Glomerular endothelial cell (primary cell): ENCODE results near the gene LRP8. TPM values are rescaled to one million over a fixed set of nuclear protein-coding genes. Genes with fewer than 3 reads are reported as not detected.

Experiments used
- DNase-seq: peaks from one replicate; pipeline ENCODE4 v3.0.0-alpha.2; 2011; ENCODE audit warnings: low read depth, low spot score; ENCODE audit errors: extremely low read depth
- total RNA-seq: library from RNA; depleted of rRNA; stranded (reverse); fragments of >200 nt; gene quantifications from 2 replicates; pipeline ENCODE4 v1.2.3, GENCODE V29; 2015

LRP8 gene
- 18.2 and 27.5 TPM in 2 replicates for total RNA-seq

DNA sequence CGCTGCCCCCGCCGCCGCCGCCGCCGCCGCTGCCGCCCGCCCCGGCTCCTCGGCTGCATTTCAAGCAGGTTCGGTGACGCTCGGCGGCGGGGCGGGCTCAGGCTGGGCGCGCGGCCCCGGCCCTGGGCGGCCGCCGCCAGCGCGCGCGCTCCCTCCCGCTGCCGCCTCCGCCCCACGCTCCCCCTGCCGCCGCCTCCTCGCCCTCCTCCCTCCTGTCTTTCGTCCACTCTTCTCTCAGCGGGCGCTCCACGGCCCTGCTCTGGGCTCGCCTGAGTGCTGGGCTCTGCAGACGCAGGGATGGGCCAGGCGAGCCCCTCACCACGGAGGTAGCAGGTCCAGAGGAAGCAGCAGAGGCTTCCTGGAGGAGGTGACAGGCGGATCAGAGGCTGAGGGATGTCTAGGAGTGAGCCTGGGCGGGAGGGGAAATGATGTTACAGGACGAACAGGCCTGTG, at the start of gene LRP8:
LRP8 (minus strand) TSS at position 62 of the 453 bp plus-strand sequence. CDS start 158 bp downstream, outside the sequence.
- DNase-seq: no peak

DNA sequence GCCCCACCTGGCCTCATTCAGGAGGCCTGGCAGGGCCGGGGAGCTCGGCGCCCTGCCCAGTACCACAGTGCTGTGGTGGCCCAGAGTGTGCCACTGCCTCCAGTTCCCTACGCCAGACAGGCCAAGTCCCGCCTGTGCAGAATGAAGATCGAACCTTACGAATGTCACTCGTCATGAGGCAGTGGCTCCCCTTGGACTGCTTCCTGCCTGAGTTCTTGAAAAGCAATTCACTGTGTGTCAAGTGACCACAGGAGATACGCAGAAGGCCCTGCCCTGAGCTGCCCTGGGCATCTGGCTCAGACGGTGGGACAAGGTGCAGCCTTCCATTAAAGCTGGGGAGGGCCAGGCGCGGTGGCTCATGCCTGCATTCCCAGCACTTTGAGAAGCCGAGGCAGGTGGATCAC, 49.6 kb upstream of the LRP8 start:
- DNase-seq: no peak

DNA sequence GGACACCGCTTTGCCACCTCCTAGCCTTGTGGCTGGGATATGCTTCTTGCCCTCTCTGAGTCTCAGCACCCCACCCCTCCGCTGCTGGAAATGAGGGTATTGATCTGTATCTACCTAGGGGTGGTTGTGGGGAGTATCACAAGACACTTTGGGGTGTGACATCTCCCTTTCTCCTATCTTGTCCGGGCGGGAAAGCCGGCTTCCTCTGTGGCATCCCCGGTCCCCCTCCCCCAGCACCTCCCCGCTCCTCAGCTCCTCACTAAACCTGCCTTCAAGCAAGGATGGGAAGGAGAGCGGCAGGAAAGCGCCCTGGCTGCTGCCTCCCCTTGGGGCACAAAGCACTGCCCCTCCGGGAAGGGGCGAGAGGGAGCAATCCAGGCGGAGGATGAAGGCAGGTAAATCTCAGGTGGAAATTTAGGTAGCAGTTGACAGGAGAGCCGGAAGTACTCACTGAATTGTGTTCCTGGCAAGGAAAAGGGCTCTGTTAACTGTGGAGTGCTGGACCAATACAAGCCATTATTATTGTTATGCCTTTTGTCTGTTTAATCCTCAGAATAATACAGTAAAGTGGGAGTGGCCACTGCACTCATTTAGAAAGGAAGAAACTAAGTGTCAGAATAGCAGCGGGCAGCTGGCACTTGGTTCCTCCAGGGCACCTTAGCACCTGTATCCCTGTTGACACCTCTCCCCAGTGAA, 49.0 kb upstream of the LRP8 start:
- DNase-seq: no peak

- DNase-seq: no peak
Observed at GRCh38 chr1:53376041-53376461, 48.2 kb upstream of the LRP8 start.

- no peak for DNase-seq
Observed at GRCh38 chr1:53375440-53375839, 47.6 kb upstream of the LRP8 start.

- no peak for DNase-seq
Observed at GRCh38 chr1:53373246-53373645, 45.4 kb upstream of the LRP8 start.

DNA sequence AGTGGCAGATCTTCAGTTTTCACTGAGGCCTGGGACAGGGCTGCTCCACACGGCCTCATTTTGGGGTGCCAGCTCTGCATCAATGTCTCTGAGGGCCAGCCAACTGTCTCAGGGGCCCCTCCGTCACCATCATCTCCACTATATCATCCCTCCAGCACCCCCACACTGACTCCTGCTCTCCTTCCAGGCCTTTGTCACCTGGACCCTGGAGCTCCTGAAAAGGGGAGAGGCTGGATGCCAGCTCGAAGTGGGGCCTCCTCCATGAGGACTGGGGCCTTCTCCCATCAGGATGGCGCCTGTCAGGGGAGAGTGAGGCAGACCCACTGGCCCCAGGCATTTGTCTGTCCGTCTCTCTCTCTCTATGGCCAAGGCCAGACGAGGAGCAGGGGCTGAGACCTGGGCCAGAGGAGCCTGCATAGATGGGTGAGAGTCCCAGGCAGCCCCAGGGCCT, 44.7 kb upstream of the LRP8 start:
- DNase-seq: no peak

DNA sequence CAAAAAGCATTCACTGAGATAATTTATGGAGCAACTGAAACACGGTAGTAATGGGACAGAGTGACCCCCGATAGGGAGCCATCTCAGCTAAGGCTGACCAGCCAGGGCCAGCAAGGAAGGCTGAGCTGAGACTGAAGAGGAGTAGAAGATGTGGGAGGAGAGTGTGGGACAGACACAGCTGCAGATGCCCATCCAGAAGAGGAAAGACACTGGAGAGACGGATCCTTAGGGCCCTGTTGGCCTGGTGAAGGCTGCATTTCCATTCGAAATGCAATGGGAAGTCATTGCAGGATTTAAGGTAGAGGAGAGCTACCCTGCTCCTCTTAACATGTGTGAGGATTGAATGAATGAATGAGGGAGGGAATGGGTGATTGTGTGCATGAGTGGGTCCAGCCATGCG, 44.0 kb upstream of the LRP8 start:
- no peak for DNase-seq

DNA sequence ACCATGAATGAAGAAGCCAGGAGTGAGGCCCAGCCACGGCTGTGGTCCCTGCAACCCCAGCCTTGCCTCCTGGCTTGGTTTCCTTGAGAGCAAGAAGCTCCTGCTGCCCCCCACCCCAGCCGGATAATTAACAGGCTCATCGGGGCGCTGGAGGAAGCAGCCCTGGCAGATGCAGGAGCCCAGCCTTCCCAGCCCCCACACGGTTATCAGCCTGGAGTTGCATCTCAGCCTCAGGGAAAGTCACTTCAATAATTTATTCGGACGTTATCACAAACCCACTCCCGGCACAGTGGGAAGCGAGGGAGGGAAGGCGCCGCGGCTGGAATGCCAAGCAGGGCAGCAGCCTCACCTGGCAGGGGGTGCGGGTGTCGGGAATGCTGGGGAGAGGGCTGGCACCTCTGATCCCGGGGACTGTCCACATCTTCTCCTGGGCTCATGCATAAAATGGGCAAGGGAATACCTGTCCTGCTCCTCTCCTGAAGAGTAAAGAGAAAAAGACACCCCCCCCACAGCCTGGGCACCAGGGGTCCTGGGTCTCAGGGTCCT, 43.3 kb upstream of the LRP8 start:
- DNase-seq: no peak

GRCh38 chr1:53370369-53370961, 42.6 kb upstream of the LRP8 start:
- no peak for DNase-seq

DNA sequence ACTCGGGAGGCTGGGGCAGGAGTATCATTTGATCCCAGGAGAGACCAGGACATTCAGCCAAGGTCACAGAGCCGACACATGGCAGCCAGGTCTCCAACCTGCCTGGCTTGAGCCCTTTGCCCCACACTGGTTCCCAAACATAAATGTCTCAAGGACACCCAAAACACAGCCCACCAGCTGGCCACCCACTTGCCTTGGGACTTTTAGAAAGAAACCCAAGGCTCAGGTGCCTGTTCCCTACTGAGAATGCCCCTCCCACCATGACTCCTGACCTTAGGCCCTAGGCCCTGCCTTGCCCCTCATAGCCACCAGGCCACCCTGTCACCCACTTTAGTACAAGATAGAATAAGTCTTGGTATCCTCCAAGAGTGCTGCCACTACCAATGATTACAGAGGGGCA, 41.9 kb upstream of the LRP8 start:
- DNase-seq: no peak

- no peak for DNase-seq
Observed at GRCh38 chr1:53369034-53369750, 41.3 kb upstream of the LRP8 start.

GRCh38 chr1:53368314-53369033, 40.6 kb upstream of the LRP8 start:
- no peak for DNase-seq

DNA sequence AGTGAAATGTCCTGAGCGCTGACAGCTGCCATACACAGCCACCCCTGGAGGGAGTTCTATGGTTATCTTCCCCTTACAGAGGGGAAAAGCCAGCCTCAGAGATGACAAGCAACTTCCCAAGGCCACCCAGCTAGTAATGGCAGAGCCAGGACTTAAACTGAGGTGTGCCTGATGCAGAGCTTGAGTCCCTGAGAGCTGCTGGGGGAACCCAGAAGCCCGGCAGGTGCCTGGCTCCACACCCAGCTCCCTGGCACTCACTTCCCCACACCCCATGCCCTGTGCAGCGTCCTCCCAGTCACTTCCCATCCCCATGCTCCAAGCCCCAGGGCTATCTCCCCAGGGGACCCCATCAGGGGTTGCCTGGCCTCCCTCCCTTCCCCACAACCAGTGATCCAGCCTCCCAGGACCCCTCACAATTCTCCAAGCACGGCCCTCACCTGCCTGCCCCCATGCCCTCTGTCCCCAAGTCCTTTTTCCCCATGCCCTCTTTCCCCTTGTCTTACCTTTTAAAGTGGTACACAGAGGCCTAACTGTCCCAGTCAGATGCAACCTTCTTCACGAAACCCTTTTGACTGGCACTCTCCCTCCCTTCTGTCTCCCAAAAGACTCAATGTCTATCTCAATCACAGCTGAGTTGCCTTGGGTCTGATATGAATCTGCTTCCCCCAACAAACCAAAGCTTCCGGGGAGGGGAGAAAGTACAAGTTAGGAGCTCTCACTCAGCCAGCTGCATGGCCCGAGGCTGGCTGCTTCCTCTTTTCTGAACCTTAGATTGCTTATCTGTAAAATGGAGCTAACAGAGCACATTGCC, 39.8 kb upstream of the LRP8 start:
- DNase-seq: no peak

- DNase-seq: no peak
Observed at GRCh38 chr1:53366901-53367502, 39.1 kb upstream of the LRP8 start.

DNA sequence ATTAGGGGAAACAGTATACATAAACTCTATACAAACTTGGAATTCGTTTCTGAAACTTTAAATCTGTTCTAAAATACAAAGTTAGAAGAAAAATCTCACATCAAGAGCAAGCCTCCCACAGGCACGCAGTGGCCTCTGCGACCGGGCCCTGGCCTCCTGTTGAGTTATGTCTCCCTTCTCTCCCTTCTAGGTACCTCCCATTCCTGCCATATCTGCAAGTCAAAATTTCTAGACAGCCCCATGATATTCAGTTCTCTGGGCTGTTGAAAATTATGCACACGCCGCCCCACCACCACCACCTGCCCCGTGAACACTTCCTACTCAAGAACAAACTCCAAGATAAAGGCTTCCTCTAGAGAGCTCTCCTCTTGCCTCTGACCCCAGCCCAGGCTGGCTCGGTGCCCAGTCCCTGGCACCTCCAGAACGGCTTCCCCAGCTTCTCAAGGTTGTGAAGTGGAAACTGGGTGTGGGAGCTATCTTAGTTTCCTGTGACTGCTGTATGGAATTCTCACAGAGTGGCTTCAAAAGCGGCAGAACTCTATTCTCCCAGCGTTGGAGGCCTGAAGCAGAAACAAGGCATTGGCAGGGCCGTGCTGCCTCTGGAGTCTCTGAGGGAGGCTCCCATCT, 37.7 kb upstream of the LRP8 start:
- no peak for DNase-seq

DNA sequence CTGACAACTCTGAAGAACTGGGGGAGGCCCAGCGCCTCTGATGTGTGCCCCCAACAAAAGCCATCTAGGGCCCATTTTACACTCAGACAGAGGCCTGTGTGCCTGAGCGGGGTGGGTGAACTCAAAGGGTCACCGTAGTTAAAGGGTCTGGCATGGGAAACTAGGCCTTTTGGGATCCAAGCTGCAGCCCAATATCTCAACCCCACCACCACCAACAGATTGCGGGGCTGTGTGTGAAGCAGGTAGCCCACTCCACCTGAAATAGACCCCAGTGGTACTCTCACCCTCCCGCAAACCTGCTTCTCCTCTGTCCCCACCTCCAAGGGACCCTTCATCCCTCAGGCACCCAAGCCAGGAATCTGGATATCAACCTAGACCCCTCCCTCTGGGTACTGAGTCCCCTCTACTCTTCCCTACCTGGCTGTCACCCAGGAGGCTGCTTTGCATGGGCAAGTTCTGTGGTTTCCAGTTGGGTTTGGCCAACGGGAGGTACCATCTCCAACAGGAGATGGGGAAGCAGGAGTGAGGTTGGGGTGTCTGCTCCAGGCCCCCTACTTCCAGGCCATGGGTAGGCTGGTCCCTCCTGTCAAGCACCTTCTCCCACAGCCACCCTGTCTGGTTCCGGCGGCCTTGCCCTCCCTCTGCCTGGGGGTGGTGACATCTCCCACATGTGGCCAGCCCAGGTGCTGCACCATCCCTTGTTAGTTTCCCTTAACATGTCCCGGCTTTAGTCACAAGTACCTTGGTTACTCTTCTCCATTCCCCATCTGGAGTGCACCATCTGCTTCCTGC, 35.2 kb upstream of the LRP8 start:
- DNase-seq: no peak

- DNase-seq: no peak
Observed at GRCh38 chr1:53362270-53362669, 34.4 kb upstream of the LRP8 start.
